NCI-H128 (cell line): Measurements from ENCODE around the gene C1orf198.

Experiments used
- DNase-seq: peaks from one replicate; lab custom pipeline; 2025; ENCODE audit not compliant: unreplicated experiment; lab: John Stamatoyannopoulos, UW

Gene C1orf198

GRCh38 chr1:230892018-230892491 is 23.7 kb upstream of the C1orf198 start:
- no peak for DNase-seq

DNA sequence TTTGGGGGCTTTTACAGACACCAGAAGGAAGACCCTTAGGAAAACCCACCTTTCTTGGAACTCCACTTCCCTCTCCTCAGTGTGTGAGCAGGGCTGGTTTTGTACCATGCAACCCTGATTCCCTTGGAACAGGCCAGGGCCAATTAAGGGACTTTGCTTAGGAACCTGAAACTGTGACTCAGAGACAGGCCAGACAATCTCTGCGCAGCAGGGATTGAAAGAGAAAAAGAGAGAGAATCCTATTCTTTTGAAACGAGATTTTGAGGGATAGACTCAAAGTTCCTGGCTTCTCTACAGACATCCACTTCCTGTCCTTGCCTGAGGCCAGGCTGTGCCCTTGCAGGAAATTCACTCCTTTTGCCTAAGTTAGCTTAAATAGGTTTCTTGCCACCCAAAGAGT is 23.1 kb upstream of the C1orf198 start:
- DNase-seq, result no peak

GRCh38 chr1:230884646-230885045 is 16.3 kb upstream of the C1orf198 start:
- no peak for DNase-seq

DNA sequence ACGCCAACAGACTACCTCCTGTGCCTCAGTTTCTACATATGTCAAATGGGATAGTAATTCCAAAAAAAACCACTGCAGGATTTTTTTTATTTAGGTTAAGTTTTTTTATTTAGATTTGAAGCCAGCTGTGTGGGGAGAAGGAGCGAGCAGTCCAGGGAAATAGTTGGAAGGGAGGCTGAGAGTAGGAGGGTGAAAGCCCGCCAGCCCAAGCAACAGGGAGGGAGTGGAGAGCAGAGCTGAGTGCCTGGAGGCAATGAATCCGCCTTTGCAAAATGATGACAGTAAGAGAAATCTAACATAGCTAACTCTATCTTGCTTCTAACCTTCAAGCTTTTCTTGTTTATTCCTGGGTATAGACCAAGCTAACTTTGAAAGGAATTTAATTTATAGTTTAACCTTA is 15.6 kb upstream of the C1orf198 start:
- DNase-seq, result no peak

DNA sequence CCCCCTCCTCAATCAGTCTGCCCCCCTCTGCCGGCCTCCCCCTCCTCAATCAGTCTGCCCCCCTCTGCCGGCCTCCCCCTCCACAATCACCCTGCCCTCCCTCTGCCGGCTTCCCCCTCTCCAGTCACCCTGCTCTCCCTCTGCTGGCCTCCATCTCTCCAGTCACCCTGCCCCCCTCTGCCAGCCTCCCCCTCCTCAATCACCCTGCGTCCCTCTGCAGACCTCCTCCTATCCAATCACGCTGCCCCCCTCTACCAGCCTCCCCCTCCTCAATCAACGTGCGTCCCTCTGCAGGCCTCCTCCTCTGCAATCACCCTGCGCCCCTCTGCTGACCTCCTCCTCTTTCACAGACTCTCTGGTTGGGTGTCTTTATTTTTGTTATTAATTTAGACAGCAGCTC is 11.5 kb upstream of the C1orf198 start:
- DNase-seq, result no peak

DNA sequence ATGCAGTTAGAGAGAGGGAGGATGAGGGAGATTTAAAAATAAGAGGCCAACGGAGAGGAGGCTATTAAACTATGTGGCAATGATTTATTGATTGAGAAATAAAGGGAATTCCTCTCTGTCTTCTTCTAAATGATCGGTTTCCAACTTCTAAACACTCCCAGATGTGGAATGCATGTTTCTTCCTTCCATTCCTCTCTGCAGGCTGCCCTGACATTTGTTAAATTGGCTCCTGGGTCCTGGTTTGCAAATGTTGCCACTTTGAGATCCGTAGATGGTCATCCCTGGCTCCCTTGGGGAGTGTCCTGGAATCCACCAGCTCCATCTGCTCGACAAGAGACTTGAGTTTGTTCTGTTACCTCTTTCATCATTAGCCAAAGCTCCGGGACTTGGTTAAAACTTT is 10.3 kb upstream of the C1orf198 start:
- DNase-seq, result no peak

DNA sequence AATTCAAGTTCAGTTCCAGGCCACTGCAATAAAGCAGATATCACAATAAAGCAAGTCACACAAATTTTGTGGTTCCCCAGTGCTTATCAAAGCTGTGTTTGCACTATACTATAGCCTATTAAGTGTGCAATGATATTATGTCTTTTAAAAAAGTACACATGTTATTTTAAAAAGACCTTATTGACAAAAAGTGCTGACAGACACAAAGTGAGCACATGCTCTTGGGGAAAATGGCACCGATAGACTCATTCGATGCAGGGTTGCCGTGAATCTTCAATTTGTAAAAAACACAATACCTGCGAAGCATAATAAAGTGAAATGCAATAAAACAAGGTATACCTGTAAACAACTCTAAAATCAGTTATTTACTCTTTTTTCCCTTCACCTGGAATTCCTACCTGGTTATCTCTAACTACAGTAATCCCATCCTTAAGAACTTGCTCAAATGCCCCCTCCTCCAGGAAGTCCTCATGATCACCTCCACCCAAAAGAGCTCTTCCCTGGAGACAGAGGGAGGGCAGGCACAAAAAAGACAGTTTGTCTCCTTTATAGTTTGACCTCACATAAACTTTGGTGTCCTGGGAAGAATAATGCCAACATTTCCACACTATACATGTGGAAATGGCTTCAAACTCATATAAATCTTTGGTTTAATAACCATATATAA is 9.7 kb upstream of the C1orf198 start:
- DNase-seq, result no peak

DNA sequence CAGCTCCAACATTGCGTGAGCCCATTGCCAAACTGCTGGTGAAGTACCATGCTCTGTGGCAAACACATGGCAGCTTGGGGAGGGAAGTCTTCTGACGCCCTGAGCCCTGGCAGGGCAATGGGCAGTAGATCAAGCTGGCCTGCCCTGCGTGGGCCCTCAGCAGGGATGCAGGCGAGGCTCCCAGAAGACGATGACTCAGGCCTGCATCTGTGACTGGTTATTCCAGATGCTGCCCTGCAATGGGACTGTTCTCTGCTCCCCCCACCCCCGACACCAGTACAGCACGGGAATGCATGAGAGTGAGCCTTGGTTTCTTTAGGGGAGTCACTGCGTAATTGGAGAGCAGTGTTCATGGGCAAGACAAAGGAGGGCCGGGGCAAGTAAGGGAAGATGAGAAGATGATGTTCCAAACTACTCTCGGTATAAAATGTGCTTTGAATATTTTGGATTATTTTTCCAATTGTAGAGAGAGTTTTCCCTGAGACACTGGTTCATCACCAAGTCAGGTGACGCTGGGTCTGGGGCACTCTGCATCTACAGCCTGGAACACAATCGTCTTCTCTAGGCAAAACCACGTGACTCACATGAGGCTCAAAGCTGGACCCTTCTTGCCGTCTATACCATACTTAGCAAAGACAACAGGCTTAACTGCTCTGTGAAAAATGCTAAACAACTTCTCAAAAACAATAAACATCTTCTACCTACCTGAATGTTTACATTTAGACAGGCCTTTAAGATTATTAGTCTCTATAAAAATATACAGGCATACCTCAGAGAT is 9.0 kb upstream of the C1orf198 start:
- DNase-seq, result no peak

DNA sequence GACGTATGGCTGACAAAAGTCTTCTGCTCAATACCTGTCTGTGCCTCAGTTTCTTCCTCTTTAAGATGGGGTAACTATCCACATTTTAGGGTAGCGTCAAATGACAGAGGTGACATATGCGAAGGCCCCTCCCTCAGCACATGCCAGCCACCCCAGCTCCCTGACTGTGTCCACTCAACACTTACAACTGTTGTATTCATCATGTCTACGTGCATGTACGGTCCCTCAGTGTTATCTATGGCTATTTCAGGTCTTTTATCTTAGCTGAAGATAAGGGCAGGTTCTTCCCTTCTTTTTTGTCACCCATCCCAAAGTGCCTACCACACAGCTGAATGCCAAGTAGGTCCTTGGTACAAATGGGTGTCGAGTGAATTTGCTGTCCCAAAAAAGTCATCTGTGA is 8.3 kb upstream of the C1orf198 start:
- no peak for DNase-seq

DNA sequence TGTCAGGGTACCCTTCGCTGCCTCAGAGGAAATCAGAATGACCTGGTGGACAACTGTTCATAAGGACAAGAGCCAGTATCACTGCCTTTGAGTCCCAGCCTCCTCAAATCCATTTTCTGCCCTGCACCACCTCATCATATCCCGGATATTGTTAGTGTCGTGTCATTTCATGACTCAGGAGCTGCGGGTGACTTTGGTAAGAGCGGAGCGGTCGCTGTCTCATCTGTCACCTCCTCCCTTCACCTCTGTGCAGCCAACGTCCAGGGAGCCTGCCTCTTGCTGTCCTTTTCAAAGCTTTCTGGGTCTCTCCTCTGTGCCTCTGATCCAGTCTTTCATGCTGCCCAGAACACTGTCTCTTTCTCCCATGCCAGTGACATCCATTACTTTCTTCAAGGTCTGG is 7.0 kb upstream of the C1orf198 start:
- DNase-seq, result no peak

DNA sequence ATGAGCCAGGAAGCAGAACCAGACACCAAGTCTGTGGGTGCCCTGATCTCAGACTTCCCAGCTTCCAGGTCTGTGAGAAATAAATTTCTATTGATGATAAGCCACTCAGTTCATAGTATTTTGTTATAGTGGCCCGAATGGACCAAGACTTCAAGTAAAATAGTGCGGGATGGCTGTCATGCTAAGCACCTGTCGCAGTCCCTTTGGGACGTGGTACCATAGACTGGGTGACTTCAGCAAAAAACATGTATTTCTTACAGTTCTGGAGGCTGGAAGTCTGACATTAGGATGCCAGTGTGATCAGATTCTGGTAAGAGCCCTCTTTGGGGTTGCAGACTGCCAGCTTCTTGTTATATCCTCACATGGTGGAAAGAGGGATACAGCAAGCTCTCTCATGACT is 2.6 kb upstream of the C1orf198 start:
- DNase-seq, result no peak

- DNase-seq, result no peak
These were observed 1.2 kb upstream of the C1orf198 start for GRCh38 chr1:230869500-230869899.

GRCh38 chr1:230868736-230869385 is 540 bp upstream of the C1orf198 start:
- peak; percentile 44 for DNase-seq

- no peak for DNase-seq
These were observed 1.0 kb downstream of the C1orf198 start for GRCh38 chr1:230867101-230867902.

- DNase-seq, result no peak
These were observed 1.9 kb downstream of the C1orf198 start for GRCh38 chr1:230866171-230867070.

DNA sequence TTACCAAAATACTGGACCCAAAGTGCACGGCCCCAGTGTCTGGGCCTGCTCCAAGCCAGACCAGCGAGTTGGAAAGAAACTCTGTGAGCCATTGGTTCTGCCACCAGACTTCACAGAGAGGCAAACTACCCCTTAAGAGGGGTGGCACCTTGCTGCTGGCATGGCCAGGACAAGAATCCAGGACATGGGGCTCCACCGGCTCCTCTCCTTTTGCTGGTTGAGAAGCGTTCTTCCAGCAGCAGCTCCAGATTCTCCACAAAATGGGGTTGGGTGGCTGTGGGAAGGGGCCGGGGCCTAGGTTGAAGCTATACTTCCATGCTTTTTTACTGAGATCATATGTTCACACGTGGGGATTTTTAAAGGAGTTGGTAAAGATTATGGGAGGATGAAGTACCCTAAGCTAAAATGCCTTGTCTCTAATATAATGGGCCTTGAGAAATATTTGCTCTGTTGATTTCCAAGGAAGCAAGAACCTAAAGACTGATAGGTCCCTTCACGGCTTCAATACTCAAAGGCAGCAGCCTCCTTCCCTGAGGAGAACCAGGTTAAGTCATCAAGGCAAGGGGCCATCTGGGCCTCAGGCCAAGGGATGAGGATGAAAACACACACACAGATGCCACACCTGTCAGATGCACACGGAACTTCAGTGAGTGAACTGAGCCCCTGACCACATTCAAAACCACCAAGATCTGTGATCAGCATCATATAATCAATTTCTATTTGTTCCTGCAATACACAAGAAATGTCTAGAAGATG is 3.1 kb downstream of the C1orf198 start:
- DNase-seq, result no peak

- no peak for DNase-seq
These were observed 3.9 kb downstream of the C1orf198 start for GRCh38 chr1:230864441-230864840.

DNA sequence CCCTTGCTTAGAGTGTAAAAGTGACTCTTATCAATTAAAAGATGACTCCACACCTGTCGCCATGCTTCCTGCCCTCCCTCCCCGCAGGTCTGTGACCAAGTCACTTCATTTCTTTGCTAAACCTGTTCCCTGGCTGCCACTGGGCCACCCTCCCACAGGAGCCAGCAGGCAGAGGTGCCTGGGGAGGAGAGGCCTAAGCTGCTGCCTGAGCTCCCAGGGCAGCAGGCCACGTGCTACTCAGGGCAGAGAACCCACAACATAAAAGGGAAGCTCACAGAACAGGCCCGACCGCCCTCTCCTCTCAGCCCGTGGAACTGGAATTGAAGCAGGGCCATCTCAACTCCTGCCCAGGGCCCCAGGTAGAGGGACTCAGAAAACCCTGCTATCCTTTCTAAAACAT is 4.9 kb downstream of the C1orf198 start:
- no peak for DNase-seq

DNA sequence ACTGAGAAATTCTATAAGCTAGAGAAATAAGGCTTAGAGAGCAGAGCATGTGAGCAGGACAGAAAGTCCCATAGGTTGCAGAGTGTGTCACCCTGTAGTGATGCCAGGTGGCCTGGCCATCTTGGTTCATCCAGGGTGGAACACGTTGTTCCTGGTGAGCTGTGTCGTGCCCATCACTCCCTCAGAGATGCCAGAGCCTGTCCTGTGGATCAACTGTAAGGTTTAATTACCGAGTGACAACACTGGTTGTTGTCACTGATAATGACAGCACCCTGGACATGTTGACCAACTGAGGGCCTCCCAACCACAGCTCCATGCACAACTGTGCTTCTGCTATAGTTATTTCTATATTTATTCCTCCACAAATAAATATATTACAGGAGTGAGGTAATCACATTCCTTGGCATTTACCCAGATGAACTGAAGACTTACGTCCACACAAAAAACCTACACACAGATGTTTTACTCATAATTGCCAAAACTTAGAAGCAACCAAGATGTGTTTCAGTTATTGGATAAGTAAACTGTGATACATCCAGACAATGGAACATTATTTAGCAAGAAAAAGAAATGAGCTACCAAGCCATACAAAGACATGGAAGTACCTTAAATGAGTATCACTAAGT is 6.2 kb downstream of the C1orf198 start:
- no peak for DNase-seq
